KG1 (cell line): ENCODE results near the gene ACACA.

Source experiments
- DNase-seq: peaks from one replicate; lab custom pipeline; 2025; lab: John Stamatoyannopoulos, UW

Gene ACACA

DNA sequence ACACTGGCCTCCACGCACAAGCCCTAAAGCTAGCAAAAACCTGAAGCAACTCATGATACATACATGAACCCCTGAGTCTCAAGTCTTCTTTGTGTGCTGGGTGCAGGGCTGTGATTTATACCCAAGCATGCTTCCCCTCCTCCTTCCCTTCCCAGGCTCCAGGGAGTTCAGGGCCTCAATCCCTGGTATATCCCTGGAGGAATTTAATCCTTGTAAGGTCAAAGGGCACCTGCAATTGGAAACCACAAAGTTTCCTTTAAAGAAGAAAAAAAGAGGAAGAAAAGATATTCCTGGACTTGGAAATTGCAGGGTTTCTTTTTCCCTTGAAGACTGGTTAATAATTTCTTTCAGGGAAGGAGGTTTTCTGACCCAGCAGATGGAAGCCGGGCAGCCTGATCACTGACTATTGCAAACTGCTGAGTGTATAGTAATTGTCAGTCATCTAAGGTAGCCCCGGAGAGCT lies 275.6 kb downstream of the ACACA start:
- no peak for DNase-seq

DNA sequence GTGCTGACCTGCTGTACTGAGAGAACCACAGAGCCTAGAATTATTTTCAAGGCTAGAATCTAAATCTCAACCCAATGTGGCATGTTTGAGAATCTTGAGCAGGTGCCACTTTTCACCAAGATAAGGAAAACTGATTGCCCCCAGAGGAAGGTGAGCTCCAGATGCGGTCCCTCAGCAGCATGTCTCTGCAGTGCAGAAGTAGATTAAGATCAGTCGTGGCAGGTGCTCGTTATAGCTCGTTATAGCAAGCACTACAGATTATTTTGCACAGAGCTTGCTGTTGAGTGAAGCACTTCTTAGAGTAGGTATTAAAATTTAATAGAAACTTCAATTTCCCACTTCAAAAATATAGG lies 281.8 kb downstream of the ACACA start:
- no peak for DNase-seq

DNA sequence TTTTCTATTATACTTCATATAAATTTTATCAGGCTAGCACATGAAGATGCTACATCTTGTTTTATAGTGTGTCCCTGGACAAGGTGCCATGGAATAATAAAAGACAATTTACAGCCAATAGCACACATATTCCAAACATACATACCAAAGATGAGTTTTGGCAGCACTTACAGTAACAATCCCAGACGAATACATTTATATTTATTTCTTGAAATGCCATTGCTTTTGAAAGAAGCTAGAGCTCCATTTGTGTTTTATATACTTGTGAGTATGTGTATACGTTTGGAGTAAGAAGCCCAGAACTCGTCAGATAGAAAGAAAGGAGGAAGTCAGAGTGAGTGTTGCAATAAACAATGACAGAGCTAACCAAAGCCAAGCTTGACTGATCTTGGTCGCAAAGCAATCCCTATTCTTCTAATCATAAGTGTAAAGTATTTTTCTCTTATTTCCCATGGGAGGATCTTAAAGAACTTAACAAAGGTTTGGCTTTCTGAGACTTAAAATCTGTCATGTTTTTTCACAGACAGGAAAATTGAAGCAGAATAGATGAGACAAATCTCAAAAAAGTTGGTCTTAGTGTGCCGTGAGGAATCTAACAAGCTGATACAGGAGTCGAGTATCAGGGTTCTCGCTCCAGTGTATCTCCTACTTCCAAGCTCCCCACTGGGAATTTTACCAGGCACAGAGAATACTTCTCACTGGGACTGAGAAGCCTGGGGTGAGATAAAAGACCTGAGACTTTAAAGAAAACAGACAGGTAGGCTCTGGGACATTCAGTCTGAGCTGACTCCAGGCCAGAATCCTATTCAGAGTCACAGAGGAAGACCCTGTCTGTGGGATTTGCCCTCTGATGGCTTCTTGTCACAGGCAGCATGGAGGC lies 282.5 kb downstream of the ACACA start:
- DNase-seq = no peak

DNA sequence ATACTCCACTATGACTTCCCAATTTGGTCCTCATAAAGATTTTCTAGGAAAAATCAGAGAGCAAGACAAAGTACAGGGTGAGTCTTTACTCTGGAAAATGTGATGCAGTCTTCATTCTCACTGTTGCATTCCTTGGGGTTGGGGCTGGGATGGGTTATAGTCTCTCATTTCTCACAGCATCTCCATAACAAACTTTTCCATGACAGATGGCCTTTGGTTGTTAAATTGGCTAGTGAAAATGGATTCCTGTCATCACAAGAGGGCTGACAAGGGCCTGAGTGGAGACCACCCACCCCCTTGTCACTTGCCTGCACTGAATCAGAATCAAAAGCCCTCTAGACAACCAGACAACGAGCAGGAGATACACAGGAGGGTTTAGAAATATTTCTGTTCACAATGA lies 283.2 kb downstream of the ACACA start:
- DNase-seq = no peak

DNA sequence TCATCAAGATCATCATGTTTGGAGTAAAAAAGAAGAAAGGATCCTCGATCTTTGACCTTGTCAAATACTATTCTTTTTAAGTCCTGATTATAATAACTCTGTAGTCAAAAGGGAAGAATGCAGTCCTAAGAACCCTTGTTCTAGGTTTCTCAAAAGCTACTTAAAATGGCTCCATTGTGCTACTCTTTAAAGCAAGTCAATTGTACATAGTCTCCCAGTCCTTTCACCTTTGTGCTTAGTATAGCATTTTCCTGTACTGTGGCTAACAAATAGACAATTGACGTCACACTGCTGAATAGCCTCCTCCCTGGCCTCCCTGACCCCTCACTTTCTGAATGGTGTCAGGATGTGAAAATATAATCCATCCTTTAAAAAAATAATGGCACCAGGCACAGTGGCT lies 285.0 kb downstream of the ACACA start:
- no peak for DNase-seq

DNA sequence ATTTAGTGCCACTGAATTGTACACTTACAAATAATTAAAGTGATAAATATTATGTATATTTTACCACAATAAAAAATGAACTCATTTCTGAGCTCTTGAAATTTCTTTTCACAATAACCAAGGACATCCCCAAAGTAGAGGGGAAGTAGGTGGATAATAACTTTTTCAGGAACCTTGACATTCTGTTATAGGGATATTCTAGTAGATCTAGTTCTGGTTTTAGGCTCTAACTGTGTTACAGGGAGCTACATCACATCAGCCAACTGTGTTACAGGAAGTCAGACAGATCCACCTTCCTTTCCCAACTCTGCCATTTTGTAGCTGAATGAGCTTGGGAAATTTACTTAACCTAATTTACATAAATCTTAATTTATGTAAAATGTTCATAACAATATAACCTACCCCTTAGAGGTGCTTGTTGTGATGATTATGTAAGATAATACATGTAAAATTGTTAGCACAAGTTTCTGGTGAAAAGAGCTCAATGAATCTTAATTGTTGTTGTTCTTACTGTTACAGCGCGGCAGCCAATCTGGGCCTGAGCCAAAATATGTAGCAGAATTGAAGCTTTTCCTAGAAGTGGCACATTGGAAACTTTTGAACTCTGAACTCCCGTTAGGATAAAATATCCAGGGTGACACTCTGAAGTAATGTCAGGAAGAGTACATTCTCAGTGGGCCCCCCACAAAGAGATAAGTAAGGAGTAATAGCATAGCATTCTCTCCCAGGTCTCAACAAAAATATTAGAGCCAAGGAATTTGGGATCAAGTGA lies 288.1 kb downstream of the ACACA start:
- no peak for DNase-seq

DNA sequence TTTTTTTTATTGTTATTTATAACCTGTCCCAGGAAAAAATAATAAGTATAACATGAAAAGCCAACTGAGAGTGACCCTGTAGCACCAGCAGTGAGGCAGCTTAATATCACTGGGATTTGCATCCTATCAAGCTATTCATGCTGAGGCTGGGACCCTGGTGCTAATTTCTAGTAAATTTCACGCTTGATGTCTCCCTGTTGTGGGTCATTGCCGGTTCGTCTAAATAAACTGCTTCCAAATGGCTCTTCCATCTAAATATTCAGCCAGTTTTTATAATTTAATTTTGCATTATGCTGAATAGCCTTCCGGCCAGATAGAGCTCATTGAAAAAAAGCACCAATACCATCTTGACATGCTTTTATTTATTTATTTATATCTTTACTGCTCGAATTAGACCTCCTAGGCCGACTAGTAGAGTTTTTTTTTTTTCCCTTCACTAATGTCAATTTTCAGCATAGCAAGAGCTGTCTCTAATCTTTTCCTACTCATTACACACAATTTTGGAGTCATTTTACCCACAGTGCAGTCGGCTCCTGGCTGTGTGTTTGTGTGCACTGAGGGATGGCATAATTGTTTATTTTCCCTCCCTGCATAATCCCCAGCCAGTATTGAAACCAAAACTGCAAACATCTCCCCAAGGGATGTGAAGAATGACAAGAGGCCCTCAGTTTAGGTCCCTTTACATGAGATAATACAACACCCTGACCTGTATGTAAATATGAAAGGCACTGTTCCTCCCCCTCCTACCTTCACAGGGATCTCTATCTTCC lies 289.1 kb downstream of the ACACA start:
- no peak for DNase-seq

DNA sequence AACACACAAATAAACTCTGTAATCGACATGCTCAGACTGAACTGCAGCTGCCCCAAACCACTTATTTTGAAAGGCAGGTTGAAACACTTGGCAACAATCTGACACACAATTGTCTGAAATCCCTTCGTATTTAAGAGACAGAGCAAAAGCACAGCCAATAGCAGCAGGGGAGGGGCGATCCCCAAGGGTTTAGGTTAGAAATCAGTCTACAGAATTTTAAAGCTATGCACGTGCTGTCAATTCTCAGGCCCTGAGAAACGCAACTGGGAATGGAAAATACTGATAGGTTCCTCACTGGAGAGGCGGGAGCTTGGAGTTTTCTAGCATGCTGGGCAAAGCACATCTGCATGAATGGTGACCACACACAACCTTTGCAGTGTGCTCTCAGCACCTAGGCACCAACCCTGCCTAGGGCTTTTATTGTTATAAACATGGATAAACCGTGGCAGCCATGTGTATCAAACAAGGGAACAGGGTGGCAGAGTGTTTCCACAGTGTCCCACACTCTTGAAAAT lies 289.9 kb downstream of the ACACA start:
- DNase-seq = no peak

DNA sequence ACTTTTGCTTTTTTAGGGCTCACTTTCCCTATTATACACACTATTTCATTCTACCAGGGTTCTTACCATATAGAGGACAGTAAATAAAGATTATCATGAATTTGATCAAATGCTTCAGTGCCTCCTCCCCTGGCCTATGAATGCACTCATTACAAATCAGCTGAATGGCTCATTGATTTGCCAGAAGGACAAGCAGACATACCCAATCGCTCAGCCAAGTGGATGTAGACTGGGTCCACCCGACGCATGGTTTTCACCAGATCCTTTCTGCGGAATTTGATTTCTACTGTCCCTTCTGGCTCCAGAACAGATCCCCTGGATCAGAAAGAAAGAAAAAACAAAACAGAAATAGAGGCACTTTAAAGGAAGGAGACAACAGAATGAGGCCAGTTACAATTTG lies 295.3 kb downstream of the ACACA start:
- DNase-seq = no peak

DNA sequence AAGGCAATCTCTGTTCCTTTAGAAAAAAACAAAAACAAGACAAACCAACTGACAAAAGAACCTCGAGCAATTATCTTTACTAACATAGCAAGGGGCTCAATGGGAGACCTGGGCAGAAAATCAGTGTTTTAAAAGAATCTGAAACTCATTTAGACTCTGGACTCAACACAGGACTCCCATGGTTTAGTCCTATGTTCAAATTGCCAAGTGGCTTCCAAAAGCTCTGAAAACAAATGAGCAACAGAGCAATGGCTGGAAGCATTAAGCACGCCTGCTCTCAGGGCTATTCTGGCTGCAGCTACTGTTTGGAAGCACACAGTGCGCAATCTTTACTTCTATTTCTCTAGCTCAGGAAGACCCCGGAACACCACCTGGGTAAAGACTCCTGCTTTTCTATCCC lies 295.9 kb downstream of the ACACA start:
- no peak for DNase-seq

DNA sequence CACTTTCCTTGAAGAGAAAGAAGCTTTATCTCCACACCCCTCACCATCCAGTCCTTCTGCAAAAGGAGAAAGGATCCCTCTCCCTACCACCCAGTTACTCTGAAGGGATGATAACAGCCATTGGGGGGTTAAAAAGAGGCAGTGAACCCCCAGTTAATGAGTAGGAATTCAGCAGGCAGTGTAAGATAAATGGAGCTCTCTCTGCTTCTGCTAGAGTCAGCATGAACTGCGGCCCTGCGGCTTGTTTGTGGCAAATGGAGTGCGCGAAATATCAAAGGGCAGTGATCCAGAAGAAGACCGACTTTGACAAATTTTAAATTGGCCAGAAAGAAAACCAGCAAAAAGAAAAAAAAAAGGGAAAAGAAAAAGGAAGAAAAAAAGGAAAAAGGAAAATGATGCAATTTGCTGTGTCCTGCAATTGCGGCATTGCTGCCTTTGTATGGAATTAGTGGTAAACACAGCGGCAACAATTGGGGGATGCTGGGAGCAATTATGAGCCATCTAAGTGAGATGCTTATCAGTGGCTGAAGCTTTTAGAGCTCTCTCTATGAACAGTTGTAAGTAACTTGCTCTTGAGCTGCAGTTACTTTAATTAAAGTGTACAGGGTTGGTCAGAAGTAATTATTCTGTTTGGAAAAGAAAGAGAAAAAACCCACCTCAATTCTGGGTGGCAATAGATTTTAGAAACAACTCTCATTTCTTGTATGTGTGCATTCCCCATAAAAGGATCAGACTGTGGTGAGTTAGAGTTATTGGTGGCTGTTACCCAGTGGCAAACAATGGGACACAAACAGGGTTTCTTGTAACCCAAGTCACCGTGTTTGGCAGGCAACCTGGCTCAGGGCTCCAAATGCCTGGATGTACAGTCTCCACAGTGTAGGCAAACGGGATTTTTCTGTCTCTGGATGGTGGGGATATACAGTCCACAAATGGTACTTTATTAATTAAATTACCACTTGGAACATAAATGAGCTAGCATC lies 296.6 kb downstream of the ACACA start:
- DNase-seq = no peak

DNA sequence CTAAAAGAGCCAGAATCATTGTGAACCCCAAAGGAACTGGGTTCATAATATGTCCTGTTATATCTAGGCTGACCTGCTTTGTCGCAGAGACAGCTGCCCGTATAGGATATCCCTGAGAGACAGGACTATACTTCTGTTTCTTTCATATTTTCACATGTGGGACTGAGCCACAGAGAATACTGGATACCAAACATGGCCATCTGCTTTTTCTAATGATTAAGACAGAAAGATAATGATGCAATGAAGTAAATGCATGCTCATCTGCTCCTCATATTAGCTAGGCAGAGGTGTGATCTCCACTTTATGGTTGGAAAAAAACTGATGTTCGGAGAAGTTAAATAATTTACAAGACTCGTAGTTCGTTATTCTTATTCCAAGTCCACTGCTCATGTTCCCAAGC lies 297.5 kb downstream of the ACACA start:
- no peak for DNase-seq

DNA sequence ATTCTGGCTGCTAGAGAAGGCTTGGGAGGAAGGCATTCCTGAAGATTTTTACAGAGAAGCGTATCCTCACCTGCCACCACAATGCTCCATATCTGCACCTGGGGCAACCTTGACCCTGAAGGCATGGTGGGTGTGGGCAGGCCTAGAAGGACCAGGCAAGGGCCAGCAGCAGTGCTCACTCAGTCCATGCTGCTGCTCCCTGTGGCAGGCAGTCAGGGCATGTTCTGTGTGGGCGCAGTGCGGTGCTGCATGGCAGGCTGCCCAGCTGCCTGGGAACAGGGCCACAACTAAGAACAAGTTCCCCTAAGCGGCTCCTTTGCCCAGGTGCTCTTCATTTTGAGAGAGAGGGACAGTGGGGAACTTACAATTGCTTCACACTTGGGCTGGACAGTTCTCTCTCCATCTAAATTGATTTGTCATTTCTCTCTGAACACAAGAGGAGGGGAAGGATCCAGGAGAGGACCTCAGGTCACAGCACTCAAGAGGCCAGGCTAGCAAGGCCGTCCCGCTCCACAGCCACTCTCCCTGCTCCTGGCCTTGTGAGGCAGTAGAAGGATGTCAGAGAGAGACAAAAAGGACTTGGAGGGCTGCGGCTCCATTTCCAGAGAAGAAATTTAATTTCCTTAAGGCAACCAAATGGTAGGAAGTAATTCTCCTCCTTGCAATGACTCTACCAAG lies 299.1 kb downstream of the ACACA start:
- no peak for DNase-seq

DNA sequence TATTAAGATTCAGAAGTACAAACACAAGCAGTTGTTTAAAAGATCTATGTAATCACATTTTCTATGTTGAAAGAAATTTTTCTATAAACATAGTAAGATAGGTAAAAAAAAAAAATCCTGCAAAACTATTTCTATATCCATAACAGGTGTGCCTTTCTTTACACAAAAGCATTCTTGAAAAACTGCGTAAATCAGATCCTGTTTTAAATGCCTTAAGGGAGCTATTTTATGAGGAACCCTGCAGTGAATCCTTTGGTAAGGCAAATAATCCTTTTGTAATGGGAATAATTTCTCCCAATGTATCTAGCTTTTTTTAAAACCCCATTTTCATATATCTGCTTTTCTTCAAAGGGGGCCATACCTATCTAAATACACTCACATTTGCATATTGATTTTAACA lies 300.6 kb downstream of the ACACA start:
- no peak for DNase-seq

DNA sequence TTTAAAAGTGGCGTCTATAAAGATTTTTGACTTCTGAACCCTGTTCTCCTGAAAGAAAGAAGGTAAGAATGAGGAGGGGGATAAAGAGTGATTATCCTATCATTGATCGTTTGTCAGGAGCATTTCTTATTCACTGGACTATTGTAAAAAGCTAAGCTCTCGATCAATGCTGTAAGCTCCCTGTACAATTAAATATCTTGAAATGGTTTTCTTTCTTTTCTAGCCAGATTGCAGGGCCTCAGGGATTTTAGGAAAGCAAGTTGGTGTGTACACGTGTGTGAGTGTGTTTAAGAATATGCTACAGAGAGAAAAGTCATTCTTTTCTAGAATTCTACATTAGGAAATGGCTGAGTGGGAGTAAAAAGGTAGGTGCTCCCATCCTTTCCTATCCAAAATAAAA lies 303.4 kb downstream of the ACACA start:
- DNase-seq = no peak

DNA sequence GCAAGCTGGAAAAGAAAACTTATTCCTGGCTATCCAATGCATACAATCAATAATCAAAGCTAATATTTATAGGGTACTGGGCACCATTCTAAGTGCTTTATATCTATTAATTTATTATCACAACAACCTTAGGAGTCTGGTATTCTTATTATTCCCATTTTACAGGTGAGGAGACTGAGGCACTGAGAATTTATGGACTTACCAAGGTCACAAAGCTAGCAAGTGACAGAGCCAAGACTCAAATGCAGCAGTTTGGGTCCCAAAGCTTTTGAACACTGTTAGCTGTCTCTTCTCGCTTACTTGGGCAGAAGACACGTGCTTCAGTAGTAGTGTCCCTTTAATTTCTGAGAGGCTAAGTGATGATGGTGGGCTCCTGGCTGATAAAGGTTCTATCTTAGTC lies 305.3 kb downstream of the ACACA start:
- DNase-seq = no peak

DNA sequence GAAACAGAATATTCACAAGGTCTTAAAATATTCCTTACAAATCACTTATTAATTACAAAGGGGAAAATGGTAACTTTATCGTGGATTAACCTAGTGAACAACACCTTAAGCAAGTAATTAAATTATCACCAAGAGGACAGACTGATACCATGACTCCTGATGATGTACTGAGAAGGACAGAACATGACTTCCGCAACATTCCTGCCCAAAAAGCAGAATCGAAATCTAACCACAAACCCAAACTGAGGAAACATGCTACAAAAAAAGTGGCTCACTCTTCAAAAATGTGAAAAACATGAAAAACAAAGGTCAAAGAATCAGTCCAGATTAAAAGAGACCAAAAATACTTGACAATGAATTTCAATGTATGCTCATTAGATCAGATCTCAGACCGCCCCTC lies 306.4 kb downstream of the ACACA start:
- no peak for DNase-seq

DNA sequence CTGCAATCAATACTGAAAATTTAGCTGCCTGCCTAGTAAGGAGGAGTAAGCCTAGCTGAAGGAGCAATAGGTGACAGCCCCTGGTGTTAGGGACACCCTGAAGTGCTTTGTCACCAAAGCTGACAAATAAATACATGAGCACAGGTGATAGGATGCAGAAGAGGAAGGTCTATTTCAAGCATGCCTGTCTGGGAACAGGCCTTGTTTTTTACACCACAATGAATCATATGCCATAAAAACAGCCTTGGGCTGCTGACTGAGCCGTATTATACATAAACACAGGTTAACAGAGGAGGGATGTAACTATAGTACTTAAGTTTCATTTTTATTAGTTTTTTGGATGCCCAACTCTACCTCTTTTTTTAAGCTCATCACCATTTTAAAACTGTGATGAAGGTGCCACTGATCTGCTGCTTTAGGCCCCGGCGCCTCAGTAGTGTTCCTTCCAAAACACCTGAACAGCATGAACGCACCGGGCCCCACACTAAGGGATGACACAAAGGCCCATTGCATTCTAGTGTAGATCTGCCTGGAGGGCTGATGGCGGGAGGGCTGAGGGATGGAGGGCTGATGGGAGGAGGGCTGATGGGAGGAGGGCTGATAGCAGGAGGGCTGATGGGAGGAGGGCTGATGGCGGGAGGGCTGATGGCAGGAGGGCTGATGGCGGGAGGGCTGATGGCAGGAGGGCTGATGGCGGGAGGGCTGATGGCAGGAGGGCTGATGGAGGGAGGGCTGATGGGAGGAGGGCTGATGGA lies 307.5 kb downstream of the ACACA start:
- no peak for DNase-seq

DNA sequence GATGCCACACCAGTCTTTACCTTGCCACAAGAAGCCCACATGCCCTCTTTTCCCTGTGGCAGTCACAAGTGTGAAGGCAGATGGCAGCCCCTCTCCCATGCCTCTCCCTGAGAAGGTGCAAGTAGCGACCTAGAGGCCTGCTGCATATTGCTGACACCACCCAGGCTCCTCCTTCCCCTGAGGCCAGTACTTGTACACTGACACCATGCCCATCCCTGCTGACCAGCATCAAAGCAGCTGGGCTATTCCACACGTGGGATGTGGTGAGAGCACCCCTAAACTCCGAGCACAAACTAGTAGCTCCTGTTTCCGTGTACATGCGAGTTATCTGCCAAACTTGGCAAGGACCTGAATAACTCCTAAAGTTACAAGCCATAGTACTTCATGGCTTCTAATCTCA lies 308.5 kb downstream of the ACACA start:
- no peak for DNase-seq

DNA sequence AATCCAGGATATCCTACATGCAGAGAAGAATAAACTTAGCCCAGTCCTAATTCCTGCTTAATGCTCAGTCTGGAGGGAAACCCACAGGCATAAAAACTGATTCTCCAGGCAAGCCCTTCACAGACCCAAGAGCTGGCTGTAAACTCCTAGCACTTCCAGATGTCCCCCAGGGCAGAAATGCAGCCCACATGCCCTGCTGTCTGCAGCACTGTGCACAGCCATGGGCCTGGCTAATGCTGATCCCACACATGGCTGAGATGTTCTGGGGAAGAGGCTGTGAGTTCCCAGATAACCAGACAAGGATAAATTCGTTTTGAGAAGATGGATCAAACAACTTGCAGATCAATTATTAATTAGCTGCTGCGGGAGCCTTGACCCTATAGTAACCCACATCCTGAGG lies 309.5 kb downstream of the ACACA start:
- DNase-seq = no peak
